Raji (cell line): Measurements from ENCODE around the gene ERBB4.

Experiments
- POLR2A ChIP-seq: IDR thresholded peaks from 2 replicates; pipeline ENCODE4 v1.6.1; 2011; ENCODE audit warnings: low read depth, low read length, control low read depth; ENCODE audit not compliant: insufficient read depth

Gene ERBB4

GRCh38 chr2:212195626-212196025 is 343.0 kb downstream of the ERBB4 start:
- TF ChIP-seq POLR2A, result no peak

DNA sequence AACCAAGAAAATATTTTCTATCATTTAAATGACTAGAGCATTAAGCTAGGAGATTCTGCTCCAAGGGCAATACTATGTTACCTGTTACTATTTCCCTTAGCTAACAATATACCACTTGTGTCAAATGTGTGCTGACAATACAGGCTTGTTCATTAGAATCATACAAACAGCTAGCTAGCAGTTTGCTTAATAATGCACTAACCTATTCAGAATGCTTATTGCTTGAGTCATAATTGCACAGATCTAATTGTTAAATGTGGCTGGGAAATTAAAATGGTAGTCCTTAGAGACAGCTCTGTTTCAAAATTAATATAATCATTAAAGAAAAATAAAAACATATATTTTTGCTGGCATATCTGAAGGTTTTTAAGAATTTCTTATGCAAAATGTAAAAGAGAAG is 344.2 kb downstream of the ERBB4 start:
- no peak for TF ChIP-seq POLR2A

GRCh38 chr2:212193803-212194202 is 344.8 kb downstream of the ERBB4 start:
- TF ChIP-seq POLR2A, result no peak

- no peak for TF ChIP-seq POLR2A
Observed at GRCh38 chr2:212193056-212193455, 345.5 kb downstream of the ERBB4 start.

DNA sequence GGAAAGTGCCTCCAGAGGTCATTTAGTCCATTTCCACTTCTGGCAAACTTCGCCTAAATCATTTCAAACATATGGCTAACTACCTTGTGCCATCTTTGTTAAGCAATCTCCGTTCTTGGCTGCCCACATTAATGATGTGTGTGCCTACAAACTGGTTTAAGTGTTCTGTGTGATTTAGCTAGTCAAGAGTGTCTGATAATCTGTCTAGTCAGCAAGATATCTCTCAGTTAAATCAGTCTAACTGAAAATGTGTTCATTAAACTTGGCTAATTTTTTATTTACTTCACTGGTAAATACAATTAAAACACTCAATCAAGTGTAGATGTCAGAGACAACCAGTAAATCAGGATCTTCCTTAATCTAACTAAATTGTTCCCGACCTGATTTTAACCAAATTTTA is 352.4 kb downstream of the ERBB4 start:
- TF ChIP-seq POLR2A, result no peak

DNA sequence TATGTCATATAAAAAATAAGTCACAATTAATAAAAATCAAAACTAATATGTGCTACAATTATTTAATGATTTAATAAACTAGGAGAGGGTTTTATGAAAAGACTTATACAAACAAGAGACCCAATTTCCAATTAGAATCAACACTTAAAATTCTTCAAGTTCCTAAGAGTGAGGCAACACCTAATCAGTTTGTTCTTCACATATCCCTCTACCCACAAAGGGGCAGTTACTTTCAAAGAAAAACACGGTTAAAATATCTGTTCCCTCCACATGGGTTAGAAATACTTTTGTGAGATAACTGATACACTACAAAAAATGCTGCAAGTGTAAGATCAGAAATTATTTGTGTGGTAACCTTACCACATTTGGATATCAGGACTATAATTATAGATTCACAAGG is 357.0 kb downstream of the ERBB4 start:
- TF ChIP-seq POLR2A, result no peak

DNA sequence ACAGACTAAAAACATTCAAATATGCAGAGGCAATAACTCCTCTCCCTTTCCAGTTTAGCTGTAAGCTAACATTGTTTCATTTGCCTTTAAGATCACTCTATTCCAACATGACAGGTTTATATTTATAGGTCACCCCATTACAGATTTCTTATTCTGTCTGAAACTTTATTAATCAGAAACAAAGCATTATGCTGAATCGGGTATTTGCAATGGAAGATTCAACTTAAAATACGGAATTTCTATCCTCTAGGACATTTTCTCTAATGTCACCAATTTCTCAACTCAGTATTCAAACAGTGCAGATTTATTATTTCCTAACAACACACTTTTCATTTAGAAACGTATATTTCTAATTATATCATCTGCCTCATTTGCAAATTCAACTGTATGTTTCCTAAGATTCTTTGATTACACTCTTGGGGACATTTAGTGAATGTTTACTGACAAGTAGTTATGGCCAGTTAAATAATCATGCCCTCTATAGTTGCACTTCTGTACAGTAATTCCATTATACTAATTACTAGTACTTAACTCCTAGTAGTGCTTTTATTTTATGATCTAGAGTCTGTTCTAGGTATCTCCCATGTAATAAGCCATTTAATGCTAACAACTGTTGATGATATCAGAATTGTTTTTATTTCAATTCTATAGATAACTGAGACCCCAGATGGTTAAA is 358.1 kb downstream of the ERBB4 start:
- TF ChIP-seq POLR2A, result no peak

DNA sequence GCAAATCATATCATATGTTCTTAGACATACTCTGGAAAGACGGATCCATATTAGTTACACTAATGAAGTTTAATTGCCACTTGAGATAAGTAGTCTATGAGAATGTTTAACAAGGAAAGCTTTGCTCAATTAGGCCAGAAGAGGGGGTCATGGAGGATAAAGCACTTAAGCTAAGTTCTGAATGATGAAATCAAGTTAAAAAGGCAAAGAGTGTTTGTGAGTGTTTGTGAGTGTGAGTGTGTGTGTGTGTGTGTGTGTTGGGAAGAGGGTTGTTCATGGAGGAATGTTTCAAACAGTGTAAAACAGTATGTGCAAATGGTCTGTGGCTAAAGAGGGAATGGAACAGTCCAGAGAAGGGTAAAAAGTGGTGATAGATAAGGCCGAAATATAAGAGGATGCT is 360.9 kb downstream of the ERBB4 start:
- TF ChIP-seq POLR2A, result no peak

DNA sequence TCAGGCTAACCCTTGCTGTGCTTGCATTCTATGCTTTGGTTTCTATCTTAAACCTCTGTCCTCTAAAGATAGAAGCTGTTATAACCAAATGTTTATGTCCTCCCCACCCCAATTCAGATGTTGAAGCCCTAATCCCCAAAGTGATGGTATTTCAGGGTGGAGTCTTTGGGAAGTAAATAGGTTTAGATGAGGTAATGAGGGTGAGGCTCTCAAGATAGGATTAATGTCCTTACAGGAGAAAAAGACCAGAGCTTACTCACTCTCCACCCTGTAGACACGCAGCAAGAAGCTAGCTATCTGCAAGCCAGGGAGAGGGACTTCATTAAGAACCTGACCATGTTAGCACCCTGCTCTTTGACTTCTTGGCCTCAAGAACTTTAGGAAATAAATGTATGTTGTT is 362.5 kb downstream of the ERBB4 start:
- no peak for TF ChIP-seq POLR2A

GRCh38 chr2:212173756-212174510 is 364.7 kb downstream of the ERBB4 start:
- no peak for TF ChIP-seq POLR2A

- no peak for TF ChIP-seq POLR2A
Observed at GRCh38 chr2:212173331-212173730, 365.3 kb downstream of the ERBB4 start.

- no peak for TF ChIP-seq POLR2A
Observed at GRCh38 chr2:212170382-212170781, 368.2 kb downstream of the ERBB4 start.

GRCh38 chr2:212158081-212158480 is 380.5 kb downstream of the ERBB4 start:
- no peak for TF ChIP-seq POLR2A

- TF ChIP-seq POLR2A, result no peak
Observed at GRCh38 chr2:212157012-212157411, 381.6 kb downstream of the ERBB4 start.

GRCh38 chr2:212156088-212156487 is 382.5 kb downstream of the ERBB4 start:
- no peak for TF ChIP-seq POLR2A

DNA sequence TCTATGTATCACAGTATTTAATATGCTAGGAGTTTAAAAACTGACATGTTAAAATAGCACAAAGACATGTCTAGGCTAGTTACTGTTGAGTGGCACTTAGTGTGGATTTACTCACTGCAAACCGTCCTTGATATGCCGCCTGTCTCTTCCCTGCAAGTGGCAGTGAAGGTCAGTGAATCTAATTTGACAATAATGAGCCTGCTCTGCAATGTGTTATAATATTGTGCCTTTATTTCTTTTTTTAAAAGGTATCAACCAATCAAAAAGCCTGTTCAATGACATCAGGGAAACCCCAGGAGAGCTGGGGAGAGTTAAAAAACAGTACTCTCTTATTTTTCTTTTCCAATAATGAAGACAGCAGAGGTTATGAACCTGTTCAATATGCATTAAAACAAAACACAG is 384.1 kb downstream of the ERBB4 start:
- TF ChIP-seq POLR2A, result no peak

GRCh38 chr2:212153923-212154322 is 384.7 kb downstream of the ERBB4 start:
- no peak for TF ChIP-seq POLR2A
